8988T (cell line): ENCODE measurements around the gene ST3GAL3.

Experiments used
- DNase-seq: peaks from one replicate; pipeline ENCODE4 v3.0.0; 2011

The ST3GAL3 gene

GRCh38 chr1:43707190-43708001 lies at the start of gene ST3GAL3:
TSS of gene ST3GAL3 (plus strand) at chr1:43707536. CDS start at chr1:43736263, 28,727 bp downstream.
- peak; percentile 68 for DNase-seq

GRCh38 chr1:43659212-43660166 lies 47.8 kb upstream of the ST3GAL3 start:
- no peak for DNase-seq

- DNase-seq, result no peak
Measured at GRCh38 chr1:43660355-43660754, 47.0 kb upstream of the ST3GAL3 start.

- DNase-seq, result no peak
Measured at GRCh38 chr1:43664369-43664768, 43.0 kb upstream of the ST3GAL3 start.

- DNase-seq, result no peak
Measured at GRCh38 chr1:43666608-43667007, 40.7 kb upstream of the ST3GAL3 start.

- peak; percentile 41 for DNase-seq
Measured at GRCh38 chr1:43668956-43669355, 38.4 kb upstream of the ST3GAL3 start.

GRCh38 chr1:43669878-43670277 lies 37.5 kb upstream of the ST3GAL3 start:
- DNase-seq, result no peak

GRCh38 chr1:43671193-43671592 lies 36.1 kb upstream of the ST3GAL3 start:
- no peak for DNase-seq

- DNase-seq, result no peak
Measured at GRCh38 chr1:43671626-43672330, 35.6 kb upstream of the ST3GAL3 start.

GRCh38 chr1:43673261-43673660 lies 34.1 kb upstream of the ST3GAL3 start:
- no peak for DNase-seq

GRCh38 chr1:43678940-43679339 lies 28.4 kb upstream of the ST3GAL3 start:
- DNase-seq, result no peak

GRCh38 chr1:43683560-43683959 lies 23.8 kb upstream of the ST3GAL3 start:
- DNase-seq, result no peak

GRCh38 chr1:43686801-43687200 lies 20.5 kb upstream of the ST3GAL3 start:
- no peak for DNase-seq

- DNase-seq, result no peak
Measured at GRCh38 chr1:43687301-43688108, 19.8 kb upstream of the ST3GAL3 start.

GRCh38 chr1:43688109-43688387 lies 19.3 kb upstream of the ST3GAL3 start:
- DNase-seq, result no peak

- no peak for DNase-seq
Measured at GRCh38 chr1:43688594-43689000, 18.7 kb upstream of the ST3GAL3 start.

- DNase-seq, result no peak
Measured at GRCh38 chr1:43689289-43689688, 18.0 kb upstream of the ST3GAL3 start.

GRCh38 chr1:43691871-43692815 lies 15.2 kb upstream of the ST3GAL3 start:
- no peak for DNase-seq

- DNase-seq, result no peak
Measured at GRCh38 chr1:43693371-43693770, 14.0 kb upstream of the ST3GAL3 start.

GRCh38 chr1:43699281-43699680 lies 8.1 kb upstream of the ST3GAL3 start:
- no peak for DNase-seq

- DNase-seq, result no peak
Measured at GRCh38 chr1:43703836-43704235, 3.5 kb upstream of the ST3GAL3 start.
